GM18858 (cell line): Measurements from ENCODE around the gene PRELID1.

Source experiments
- ATAC-seq: cut with Tn5 transposase; IDR thresholded peaks from one replicate; pipeline ENCODE4 v1.9.1; 2021; ENCODE audit not compliant: unreplicated experiment

The PRELID1 gene

DNA sequence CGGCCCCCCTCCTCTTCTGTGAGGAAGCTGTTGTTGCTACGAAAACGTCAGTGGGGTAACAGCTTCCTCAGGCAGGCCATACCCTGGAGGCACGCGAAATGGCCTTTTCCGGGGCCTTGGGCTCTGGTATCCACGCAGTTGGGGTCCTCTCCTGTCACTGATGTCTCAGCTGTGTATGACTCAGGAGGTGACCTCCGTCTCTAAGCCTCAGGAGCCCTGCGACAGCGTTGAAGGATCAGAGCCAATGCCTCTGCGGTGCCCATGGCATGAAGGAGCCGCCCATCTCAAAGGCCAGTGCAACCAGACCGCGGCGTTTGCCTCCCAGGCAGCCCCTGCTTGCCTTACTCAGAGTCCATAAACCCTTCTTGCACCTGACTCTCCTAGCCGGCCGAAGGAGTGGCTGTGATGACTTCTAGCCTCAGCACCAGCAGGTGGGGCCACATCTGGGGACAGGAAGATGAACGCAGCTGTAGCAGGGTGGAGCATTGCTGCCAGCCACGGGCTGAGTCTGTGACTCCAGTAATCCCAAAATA is 9.1 kb downstream of the PRELID1 start:
- peak; percentile 8 for ATAC-seq

DNA sequence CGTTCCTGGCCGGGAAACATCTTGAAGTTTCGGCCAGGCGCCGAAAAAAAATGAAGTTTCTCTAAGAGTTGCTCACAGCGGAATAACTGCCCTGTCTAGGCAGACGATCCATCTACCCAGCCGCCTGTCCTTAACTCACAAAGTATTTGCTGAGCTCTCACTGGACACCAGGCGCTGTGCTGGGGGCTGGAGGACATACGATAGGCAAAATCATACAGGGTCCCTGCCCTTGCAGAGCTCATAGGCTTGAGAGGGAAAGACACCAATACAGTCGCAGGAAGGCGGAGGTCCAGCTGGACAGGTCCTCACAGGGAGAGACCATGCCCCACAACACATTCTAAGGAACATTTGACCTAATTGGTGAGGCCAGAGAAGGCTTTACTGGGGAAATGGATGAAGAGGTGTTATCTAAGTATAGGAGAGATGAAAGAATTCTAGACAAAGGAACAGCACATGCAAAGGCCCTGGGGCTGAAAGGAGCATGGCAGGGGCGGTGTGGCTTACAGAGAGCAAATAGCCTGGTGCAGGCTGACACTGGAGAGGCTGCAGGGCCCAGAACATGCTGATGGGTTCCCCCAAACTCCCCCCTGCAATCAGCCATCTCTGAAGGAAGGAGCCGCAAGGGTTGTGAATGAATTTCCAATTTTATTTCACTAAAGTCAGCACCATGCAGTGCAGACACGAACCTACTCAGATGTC is 10.1 kb downstream of the PRELID1 start:
- ATAC-seq: no peak

GRCh38 chr5:177314376-177315342 is 11.1 kb downstream of the PRELID1 start:
- no peak for ATAC-seq

- ATAC-seq: no peak
These were observed 11.8 kb downstream of the PRELID1 start for GRCh38 chr5:177315411-177315810.

DNA sequence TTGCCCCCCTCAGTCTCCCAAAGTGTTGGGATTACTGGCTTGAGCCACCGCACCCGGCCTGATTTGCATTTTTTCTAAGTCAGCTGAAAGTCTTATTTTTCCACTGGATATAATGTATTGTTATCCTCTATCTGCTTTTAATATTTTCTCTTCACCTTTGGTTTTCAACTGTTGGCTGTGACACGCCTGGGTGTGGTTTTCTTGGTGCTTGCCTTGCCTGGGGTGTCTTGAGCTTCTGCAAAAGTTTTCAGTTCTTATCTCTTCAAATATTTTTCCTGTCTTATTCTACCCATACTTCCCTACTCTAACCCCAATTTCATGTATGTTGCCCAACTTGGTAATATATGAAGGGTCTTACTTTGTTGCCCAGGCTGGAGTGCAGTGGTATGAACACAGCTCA is 12.4 kb downstream of the PRELID1 start:
- ATAC-seq: no peak

DNA sequence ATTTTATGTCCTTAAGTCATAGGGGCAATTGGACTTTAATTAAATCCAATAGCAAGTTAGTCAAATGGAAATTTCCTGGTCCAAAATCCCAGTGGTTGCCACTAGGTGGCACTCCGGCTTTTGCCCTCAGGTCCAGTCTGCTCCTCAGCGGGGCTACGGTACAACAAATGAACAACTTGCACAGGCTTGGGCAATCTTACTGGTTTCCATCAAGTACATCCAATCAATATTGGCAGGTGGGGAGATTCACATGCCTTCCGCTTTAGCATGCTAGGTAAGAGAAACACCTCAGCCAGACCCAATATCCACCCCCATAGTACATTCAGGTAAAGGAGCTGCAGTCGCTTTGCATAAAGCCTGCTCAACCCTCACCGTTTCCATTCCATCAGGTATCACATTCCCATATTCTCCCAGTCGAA is 14.4 kb downstream of the PRELID1 start:
- ATAC-seq: no peak

DNA sequence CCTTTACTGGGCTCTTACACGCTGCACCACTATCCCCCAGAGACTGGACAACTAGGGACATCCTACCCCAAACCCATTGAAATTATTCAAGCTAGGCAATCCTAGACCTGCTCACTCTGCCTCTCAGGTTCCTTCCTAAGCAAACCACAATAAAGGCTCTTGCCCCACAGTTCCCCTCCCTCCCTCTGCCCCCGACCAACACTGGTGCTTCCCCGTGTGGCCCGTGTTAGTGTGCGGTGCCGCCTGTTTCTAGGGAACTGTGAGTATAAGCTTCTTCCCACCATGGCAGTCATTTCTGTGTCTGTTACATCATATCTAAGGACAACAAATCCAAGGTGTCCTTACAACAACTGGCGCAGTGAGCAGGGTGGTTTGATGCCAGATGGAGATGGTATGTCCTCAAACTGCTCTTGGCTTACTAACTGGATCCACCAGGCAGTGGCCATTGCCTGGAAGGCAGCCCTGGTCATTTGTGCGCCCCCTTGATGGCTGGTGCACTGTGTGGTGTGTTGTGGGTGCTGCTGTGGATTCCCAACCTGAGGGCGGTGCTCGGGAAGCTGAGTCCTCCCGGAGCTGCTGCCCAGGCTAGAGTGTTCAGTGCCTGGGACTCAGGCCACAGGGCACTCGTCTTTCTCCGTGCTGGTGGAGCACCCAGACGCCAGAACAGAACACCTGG is 16.5 kb downstream of the PRELID1 start:
- ATAC-seq: no peak

DNA sequence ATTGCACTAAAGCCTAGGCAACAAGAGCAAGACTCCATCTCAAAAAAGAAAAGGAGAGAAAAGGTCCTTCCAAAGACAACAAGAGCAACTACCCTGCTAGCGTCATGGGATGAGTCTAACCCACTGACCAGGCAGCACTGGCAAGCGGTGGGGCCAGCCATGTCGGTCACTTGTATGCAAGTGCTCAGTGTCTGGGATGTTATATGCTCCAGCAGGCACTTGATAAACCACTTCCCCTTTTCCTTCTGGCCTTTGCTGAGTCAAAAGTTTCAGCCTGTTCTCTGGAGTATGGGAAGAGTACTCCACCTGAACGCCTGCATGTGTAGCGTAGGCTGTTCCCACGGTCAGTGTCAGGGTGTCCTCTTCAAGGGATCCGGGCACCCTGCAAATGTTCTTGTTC is 17.3 kb downstream of the PRELID1 start:
- no peak for ATAC-seq

DNA sequence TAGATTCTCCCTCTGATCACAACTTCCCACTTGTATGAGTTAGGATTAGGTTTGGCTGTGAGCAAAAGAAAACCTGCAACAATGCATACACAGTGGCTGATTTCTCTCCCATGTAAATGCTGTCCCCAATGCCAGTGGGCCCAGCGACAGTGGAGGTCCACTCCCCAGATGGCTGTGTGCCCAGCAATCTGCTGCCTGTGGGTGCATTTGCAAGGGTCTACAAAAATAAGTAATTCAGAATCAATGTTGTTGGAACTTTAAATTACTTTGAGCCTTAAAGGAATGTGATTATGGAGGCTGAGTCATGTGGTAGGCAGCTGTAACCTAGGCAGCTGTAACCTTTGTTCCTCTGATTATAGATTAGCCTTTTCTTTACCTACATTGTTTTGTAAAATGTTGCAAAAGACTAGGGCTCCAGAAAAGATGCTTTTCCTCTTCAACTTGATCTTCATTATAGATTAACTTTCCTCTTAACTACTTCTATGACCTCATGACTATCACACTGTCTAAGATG is 22.3 kb downstream of the PRELID1 start:
- ATAC-seq: no peak

DNA sequence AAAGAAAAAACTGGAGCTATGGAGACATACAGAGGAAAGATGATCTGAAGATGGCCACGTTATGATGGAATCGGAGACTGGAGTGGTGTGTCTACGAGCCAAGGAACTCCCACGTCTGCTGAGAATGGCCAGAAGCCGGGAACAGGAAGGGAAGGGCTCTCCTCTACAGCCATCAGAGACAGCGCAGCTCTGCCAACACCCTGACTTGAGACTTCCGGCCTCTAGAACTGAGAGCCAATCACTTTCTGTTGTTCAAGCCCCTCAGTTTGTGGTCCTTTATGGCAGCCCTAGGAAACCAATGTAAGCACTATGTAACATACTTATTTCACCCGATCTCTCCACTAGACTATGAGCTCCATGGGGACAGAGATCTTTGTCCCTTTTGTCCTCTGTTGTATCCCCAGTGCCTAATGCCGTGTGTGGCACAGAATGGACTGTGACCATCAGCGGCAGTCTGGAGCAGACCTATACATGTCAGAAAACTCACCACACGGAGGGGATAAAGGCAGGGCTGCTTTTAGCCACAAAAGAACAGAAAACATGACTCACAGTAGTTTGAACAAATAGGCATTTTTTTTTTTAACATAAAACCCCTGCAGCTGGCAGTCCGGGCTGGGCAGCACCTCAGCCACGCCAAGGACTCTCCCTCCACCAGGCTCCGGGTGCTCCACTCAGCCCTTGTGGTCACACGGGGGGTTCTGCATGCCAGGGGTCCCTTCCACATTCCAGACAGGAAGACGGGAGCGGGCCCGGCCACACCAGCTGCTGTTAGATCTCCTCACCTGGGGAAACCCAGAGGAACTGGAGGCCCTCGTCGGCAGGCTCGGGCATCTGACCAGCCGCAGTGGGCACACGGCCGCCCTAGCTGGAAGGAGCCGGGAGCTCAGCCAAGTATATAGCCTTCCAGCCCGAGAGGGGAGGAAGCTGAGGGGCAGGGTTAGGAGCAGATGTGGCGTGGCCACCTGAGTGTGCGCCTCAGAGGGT is 24.2 kb downstream of the PRELID1 start:
- no peak for ATAC-seq

- no peak for ATAC-seq
These were observed 25.1 kb downstream of the PRELID1 start for GRCh38 chr5:177328545-177329231.

DNA sequence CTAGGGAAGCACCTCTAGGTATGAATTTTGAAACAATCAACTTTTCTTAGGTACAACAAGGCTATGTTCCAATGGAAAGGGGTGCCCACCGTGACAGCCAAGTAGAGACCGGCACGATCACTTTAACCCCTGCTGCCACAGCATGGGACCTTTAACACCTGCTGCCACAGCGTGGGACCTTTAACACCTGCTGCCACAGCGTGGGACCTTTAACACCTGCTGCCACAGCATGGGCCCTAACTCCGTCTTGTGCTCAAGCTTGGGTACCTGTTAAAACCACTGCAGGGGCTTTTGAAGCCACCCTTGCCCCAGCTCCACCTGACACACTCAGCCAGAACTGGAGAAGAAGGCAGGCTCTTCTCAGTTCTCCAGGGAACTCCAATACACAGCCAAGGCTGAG is 26.3 kb downstream of the PRELID1 start:
- ATAC-seq: no peak

- ATAC-seq: no peak
These were observed 27.6 kb downstream of the PRELID1 start for GRCh38 chr5:177330991-177331842.

DNA sequence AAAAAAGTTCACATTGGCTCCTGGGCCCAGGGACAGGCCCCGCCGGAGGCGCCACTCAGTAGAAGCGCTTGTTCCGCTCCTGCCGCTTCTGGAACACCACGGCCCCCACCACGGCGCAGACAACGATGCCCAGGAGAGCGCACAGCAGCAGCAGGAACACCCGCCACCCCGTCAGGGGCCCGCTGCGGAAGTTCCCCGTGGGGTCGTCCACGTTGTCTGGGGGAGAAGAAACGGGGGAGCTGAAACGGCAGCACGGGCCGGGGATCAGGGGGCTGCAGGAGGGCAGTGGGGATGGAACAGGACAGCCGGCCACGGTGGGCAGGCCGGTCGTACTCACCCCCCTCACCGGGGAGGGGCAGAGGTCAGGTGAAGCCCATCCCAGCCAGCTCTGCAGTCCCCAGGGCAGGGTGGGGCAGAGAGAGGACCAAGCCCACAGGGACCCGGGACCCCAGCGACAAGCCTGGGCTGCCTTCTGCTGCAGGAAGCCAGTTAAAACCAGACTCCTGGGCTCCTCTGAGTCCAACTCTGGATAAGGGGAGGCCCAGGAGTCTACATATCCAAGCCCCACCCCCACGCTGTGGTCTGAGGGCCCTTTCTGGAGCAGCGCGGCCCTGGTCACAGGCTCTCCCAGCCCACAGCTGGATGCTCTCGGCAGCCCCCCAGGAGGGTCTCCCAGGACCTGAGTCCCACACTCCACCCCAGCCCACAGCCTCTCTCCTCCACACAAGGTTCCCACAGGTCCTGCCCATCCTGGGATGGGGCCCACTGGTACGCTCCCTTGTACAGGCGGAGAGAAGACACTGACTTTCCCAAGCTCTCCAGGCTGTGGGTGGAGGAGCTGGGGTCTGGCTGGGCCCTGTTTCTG is 28.7 kb downstream of the PRELID1 start:
- no peak for ATAC-seq

GRCh38 chr5:177332896-177333260 is 29.3 kb downstream of the PRELID1 start:
- ATAC-seq: no peak

DNA sequence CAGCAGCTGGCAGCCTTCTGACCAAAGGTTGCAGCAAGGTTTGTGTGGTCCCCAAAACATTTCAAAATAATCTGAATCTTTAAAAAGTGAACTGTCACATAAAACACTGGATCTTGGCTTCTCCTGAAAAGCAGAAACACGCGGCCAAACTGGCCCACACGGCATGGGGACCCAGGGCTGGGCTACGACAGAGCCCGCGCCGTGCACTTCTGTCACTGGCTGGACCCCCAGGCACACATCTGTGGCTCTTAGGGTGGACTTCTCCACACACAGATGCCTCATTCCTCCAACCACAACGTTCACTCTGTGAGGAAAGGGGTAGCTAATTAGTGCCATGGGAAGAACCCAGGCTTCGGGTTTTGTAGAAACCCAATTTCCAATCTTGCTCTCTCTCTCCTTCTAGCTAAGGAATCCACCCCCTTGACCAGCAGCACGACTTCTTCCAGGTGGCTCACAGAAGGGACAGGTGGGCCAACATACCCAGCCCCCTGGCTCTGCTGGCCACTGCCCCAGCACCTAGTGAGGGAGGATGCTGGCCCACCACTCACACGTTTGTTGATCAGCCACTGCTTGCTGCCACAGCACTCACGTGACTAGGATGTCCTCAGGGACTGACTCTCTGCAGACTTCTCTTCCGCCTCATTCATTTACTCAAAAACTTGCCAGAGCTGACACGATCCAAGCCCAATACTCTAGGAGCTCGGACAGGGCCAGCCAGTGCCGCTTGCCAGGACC is 30.0 kb downstream of the PRELID1 start:
- ATAC-seq: no peak

DNA sequence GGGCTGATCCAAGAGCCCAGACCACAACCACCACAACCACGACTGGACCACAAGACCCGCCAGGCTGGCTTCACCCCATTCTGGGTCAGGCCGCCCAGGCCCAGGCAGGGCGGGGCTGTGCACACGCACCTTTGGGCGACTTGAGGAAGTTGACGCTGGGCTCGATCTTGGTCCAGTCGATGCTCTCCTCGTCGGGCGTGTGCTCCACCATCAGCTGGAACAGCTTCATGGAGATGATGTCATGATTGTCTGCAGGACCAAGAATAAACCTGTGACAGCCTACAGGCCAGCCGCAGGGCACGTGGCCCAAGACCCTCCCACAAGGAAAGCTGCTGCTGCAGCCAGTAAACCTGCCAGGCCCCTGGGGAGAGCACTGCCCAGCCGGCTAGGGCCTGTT is 30.6 kb downstream of the PRELID1 start:
- no peak for ATAC-seq
